Activated naive CD8-positive, alpha-beta T cell (primary cell): Measurements from ENCODE around the gene MYOF.
"Not testable (repeated sequence)": the region's sequence is repeated elsewhere in the genome, so short reads cannot be mapped to it uniquely, and the experiment has no call there.

Source experiments
- H3K27ac Mint-ChIP-seq: one replicate; pipeline ENCODE4 v1.8.0; 2021; ENCODE audit warnings: mixed read lengths
- H3K27me3 Mint-ChIP-seq: one replicate; pipeline ENCODE4 v1.8.0; 2021; ENCODE audit warnings: mixed read lengths
- H3K36me3 Mint-ChIP-seq: one replicate; pipeline ENCODE4 v1.8.0; 2021; ENCODE audit warnings: mixed read lengths
- H3K4me1 Mint-ChIP-seq: one replicate; pipeline ENCODE4 v1.8.0; 2021; ENCODE audit warnings: low read depth, mixed read lengths
- H3K4me3 Mint-ChIP-seq: one replicate; pipeline ENCODE4 v1.8.0; 2021; ENCODE audit warnings: mild to moderate bottlenecking, mixed read lengths
- H3K9me3 Mint-ChIP-seq: one replicate; pipeline ENCODE4 v1.8.0; 2021; ENCODE audit warnings: low read depth, mixed read lengths

The MYOF gene

DNA sequence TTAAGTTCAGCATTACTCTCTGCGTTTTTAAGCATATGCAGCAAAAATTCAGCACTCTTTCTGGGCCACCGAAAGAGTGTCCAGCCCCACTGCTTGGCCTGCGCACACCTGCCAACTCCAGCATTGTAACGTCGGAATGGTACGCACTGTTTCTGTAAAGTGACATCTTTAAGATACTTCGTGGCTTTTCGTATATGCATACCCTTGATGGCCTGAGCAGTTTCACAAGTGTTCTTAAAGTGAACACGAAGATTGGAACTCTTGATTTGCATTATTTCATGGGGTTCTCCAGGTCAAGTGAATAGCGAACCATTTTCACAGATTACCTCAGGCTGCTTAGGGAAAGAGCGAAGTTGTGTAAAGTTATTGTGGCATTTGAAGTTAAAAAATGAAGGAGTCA lies 197.9 kb downstream of the MYOF start:
- not testable (repeated sequence) for H3K27ac Mint-ChIP-seq, H3K27me3 Mint-ChIP-seq, H3K4me1 Mint-ChIP-seq, H3K4me3 Mint-ChIP-seq, H3K9me3 Mint-ChIP-seq, H3K36me3 Mint-ChIP-seq

DNA sequence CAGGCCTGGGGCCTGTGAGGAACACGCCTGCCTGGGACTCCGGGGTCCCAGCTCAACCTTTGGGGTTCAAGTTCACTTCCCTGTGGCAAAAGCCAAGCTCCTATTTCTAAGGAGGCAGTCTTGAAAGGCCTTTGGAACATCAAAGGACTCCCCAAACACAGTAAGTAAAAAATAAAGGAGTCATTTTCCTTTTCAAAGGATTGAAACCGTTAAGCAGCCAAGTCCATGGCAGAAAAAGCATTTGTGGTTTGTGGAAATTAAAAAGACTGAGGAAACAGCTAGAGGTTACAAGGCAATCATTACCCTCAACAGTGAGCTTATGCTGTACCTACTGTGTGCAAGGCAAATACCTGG lies 200.8 kb downstream of the MYOF start:
- Mint-ChIP-seq H3K9me3 (no peaks in the 10 kb centered on the region), H3K4me1 (no peaks in the 10 kb centered on the region), H3K27ac (no peak overlapping the region), H3K27me3 (no peaks in the 10 kb centered on the region), H3K36me3 (no peaks in the 10 kb centered on the region), H3K4me3 (no peak overlapping the region)

DNA sequence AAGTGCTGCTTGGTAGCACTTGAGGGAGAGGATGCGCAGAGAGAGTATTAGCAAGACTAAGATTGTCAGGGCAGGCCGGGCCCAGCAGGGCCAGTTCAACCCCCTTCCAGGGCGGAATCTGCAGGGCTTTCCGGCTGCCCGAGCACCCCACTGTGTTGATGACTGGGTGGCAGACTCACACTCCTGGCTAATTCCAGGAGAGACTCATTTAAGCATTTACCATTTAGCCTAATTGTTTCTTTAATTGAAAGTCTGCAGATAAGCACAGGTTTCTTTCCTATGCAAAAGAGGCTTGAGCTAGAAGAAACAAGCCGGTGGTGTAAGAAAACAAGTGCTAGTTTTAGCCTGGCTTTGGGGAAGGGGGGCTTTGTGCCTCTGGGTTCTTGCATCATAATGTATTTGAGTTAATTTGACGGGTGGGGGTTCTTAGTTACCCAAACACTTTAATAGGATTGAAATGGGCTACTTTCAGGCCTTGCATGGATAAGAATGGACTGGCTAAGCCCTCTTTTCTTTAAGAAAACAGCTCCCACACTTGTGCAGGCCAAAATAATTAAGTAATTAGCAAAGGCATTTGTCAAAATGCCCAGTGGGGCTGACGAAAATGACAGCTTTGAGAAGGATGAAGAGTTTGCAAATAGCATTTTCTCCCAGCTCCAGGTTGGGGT lies 201.3 kb downstream of the MYOF start:
- H3K9me3 Mint-ChIP-seq, result no peaks in the 10 kb centered on the region
- H3K4me3 Mint-ChIP-seq, result no peak overlapping the region
- H3K4me1 Mint-ChIP-seq, result no peaks in the 10 kb centered on the region
- H3K36me3 Mint-ChIP-seq, result no peaks in the 10 kb centered on the region
- no peaks in the 10 kb centered on the region for H3K27me3 Mint-ChIP-seq
- no peak overlapping the region for H3K27ac Mint-ChIP-seq

DNA sequence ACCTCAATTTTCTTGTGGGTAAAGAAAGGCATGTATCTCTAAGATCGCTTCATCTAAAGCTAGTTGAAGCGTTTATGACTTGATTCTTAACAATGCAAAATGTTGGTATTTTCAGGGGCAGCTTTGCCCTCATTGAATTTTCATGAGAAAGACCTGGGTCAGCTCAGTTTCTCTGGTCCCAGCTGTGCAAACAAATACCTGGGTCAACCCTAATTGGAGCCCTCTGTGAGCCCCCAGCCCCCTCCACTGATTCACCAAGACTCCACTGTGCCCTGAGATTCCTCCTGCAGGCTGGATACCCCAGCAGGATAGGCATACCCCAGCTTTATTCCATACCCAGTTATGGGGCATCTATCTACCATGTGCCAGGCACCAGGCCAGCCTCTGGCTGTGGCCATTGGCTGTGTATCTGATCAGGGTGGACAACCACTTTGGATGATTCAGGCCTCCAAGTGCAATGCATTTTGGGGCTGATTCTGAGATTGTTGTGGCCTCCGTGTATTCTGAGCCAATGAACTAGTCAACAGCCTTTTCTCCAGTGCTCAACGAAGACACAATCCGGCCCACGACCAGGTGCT lies 201.9 kb downstream of the MYOF start:
- H3K27me3 Mint-ChIP-seq, result no peaks in the 10 kb centered on the region
- no peaks in the 10 kb centered on the region for H3K4me1 Mint-ChIP-seq
- H3K9me3 Mint-ChIP-seq, result no peaks in the 10 kb centered on the region
- no peak overlapping the region for H3K27ac Mint-ChIP-seq
- H3K4me3 Mint-ChIP-seq, result no peak overlapping the region
- H3K36me3 Mint-ChIP-seq, result no peaks in the 10 kb centered on the region

DNA sequence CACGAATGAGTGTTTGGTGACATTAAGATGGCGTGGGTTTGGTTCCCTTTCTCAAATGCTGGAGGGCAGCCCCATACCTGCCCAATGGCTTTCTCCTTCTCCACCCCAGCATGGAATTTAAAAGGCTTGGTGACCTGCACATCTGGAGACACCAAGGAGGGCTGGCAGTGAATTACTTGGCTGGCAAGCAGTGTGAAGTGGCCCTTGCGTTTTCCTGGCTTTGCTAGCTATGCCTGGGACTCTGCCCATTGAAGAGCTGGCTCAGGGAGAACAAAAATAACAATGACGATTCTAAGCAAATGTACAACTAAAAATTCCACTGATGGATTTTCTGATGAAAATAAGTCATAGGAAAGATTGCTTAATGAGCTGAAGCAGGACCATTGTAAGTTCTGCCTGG lies 204.8 kb downstream of the MYOF start:
- no peak overlapping the region for H3K27ac Mint-ChIP-seq
- no peaks in the 10 kb centered on the region for H3K9me3 Mint-ChIP-seq
- no peaks in the 10 kb centered on the region for H3K4me1 Mint-ChIP-seq
- H3K27me3 Mint-ChIP-seq, result no peaks in the 10 kb centered on the region
- H3K36me3 Mint-ChIP-seq, result no peaks in the 10 kb centered on the region
- H3K4me3 Mint-ChIP-seq, result no peak overlapping the region

DNA sequence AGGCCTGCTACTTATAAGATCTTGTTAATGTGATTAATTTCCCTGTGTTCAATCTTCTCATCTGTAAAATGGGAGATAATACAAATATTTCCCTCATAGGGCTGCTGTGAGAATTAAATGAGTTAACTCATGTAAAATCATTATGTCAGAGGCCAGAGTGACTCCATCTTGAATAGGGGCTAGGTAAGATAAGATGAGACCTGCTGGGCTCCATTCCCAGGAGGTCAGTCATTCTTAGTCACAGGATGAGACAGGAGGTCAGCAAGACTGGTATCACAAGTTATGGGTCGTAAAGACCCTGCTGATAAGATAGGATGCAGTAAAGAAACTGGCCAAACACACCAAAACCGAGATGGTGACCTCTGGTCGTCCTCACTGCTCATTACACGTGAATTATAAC lies 207.7 kb downstream of the MYOF start:
- H3K9me3 Mint-ChIP-seq, result no peaks in the 10 kb centered on the region
- no peaks in the 10 kb centered on the region for H3K4me1 Mint-ChIP-seq
- H3K4me3 Mint-ChIP-seq, result no peak overlapping the region
- H3K27me3 Mint-ChIP-seq, result no peaks in the 10 kb centered on the region
- H3K36me3 Mint-ChIP-seq, result no peaks in the 10 kb centered on the region
- H3K27ac Mint-ChIP-seq, result no peak overlapping the region

DNA sequence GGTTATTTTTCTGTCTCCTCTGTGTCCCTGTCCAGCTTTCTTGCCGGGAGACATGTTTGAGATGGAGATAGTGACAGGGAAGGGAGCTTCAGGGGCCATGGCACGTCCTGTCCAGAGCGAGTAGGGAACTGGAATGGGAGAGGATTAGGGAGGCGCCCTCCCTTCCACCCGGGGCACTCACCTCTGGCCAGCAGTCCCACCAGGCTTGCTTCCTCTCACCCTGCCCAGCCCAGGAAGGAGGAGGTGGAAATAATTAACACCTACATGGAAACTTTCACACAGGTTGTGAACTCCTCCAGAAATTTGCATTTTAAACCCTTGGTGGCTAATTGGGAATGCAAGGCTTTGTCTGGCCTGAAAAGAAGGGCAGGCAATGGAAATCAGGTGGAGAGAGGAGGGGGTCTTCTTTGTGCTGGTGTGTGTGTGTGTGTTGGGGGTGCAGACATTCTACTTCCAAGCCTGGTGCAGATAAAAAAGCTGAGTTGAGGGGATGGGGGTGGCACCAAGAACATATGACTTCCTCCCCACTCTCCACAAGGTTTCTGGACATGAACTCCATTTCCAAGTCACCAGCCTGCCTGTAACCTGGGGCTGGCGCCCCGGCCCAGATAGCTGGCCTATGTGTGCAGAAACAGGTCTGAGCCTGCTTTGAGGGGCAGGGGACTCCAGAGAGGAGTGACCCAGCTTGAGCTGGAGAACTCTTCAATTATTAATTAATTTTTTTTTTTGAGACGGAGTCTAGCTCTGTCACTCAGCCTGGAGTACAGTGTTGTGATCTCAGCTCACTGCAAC lies 209.1 kb downstream of the MYOF start:
- H3K27ac Mint-ChIP-seq, result no peak overlapping the region
- H3K9me3 Mint-ChIP-seq, result no peaks in the 10 kb centered on the region
- H3K4me3 Mint-ChIP-seq, result no peak overlapping the region
- H3K27me3 Mint-ChIP-seq, result no peaks in the 10 kb centered on the region
- no peaks in the 10 kb centered on the region for H3K36me3 Mint-ChIP-seq
- H3K4me1 Mint-ChIP-seq, result peaks cover 2% of the 10 kb centered on the region

DNA sequence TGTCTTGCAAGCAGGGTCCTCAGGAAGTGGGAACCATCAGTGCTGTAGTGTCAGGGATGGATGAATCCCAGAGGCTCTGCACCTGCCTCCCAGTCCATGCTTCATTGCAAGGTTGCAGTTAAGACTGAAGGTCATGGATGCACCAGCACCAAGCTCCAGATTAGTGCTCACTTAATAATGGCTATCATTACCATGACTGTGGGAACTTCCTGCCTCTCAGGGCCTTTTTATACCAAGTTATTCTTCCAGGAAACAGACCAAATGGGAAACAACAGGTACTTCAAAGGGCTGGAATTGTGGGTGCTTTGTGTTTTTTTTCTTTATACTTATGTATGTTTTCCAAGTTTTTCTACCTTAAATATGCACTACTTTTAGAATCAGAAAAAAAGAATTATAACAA lies 210.8 kb downstream of the MYOF start:
- no peaks in the 10 kb centered on the region for H3K9me3 Mint-ChIP-seq
- no peaks in the 10 kb centered on the region for H3K27me3 Mint-ChIP-seq
- peaks cover 2% of the 10 kb centered on the region for H3K4me1 Mint-ChIP-seq
- no peak overlapping the region for H3K27ac Mint-ChIP-seq
- no peak overlapping the region for H3K4me3 Mint-ChIP-seq
- no peaks in the 10 kb centered on the region for H3K36me3 Mint-ChIP-seq

DNA sequence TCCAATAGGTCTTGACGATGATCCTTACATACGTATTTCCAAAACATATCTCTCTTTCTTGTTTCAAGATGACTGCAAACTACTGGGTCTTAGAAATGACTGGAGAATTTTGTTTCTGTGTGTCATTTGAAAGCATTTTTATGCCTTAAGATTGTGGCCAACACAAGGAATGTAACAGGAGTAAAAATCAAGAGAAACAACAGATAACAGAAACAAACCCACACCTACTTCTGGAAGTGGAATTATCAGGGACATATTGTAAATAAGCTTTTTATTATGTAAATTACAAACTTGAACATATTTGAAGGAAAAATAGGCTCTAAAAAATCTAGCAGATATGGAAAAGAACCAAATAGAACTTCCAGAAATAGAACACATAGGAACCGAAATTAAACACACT lies 212.9 kb downstream of the MYOF start:
- H3K4me1 Mint-ChIP-seq, result peaks cover 2% of the 10 kb centered on the region
- H3K27me3 Mint-ChIP-seq, result no peaks in the 10 kb centered on the region
- no peak overlapping the region for H3K27ac Mint-ChIP-seq
- no peaks in the 10 kb centered on the region for H3K36me3 Mint-ChIP-seq
- no peak overlapping the region for H3K4me3 Mint-ChIP-seq
- H3K9me3 Mint-ChIP-seq, result no peaks in the 10 kb centered on the region

DNA sequence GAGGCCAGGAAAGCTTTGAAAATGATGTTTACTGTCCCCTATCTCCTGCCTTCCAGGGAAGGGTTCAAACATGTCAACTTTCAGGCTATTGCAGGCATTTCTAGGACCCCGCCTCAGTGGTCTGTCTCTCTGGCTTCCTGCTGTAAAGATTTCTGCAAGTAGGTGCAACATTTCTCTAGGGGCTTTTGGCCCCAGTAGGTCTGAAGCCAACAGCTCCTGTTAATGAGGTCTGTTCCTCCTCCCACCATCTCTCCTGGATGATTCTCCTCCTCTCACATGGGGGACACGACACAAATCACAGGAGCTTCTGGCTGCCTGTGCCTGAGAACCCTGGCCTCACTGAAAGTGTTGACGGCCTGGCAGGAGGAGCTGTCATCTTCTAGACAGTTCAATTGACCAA lies 214.1 kb downstream of the MYOF start:
- H3K9me3 Mint-ChIP-seq, result no peaks in the 10 kb centered on the region
- no peaks in the 10 kb centered on the region for H3K27me3 Mint-ChIP-seq
- no peaks in the 10 kb centered on the region for H3K36me3 Mint-ChIP-seq
- H3K4me3 Mint-ChIP-seq, result no peak overlapping the region
- peaks cover 2% of the 10 kb centered on the region for H3K4me1 Mint-ChIP-seq
- H3K27ac Mint-ChIP-seq, result no peak overlapping the region

DNA sequence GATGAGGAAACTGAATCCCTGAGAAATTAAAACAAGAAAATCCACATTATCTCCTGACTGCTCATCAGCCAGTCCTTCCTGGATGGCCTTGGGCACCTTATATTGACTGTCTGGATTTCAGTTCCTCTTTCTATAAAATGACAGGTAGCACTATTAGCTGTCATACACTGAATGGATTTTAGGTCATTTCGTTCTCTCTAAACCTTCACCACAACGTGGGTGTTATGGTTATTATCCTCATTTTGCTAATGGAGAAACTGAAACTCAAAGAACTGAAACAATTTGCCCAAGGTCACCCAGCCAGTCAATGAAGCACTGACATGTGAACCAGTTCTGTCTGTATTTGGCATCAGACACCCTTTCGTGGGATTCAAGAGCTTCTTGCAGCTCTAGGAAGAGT lies 214.6 kb downstream of the MYOF start:
- H3K4me1 Mint-ChIP-seq, result peaks cover 2% of the 10 kb centered on the region
- H3K9me3 Mint-ChIP-seq, result no peaks in the 10 kb centered on the region
- no peaks in the 10 kb centered on the region for H3K36me3 Mint-ChIP-seq
- no peak overlapping the region for H3K4me3 Mint-ChIP-seq
- no peaks in the 10 kb centered on the region for H3K27me3 Mint-ChIP-seq
- no peak overlapping the region for H3K27ac Mint-ChIP-seq

DNA sequence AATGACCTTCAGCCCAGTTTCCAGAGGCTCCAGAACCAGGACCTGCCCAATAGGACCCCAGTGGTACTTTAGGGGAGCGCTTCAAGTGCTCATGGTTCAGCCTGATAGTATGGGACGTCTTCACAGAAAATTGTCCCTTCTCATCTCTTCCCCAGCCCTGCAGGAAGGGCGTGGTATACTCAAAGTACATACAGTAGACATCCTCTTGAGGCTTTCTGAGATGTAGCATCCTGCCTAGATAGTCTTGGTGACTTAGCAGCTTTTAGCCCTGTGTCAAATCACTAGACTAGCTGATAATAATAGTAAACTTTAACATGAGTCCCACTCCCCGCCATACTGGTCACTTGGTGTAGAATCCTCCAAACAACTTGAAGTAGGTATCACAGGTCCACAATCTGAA lies 215.3 kb downstream of the MYOF start:
- Mint-ChIP-seq H3K36me3 (no peaks in the 10 kb centered on the region), H3K4me3 (no peak overlapping the region), H3K9me3 (no peaks in the 10 kb centered on the region), H3K27me3 (no peaks in the 10 kb centered on the region), H3K27ac (no peak overlapping the region), H3K4me1 (peaks cover 2% of the 10 kb centered on the region)

DNA sequence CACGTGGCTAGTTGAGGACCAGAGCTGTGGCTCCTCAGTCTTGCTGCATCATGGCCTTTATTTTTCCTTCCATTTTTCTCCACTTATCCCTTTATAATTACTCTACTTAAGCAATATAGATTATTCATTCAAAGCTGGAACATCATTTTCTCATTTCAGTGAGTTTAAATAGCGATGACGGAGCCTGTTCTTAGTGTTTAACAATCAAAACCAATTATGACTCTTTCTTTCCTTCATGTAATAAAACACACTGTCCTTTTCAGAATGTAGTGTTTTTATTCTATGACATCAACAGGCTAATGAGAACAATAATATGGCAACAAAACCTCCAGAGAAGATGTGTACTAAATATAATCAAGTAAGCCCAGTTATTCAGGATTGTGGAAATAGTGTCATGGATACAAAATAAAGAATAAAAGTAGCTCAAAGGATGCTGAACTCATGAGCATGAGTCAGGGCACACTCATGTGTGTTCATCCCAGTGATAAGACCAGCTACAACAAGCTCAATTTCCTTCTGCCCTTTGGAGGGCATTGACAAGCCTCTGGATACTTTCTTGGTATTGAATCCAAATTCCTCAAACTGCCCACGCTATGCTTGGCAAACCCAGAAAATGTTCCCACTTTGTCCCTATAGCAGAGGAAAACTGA lies 220.0 kb downstream of the MYOF start:
- no peaks in the 10 kb centered on the region for H3K4me1 Mint-ChIP-seq
- H3K36me3 Mint-ChIP-seq, result no peaks in the 10 kb centered on the region
- H3K27me3 Mint-ChIP-seq, result no peaks in the 10 kb centered on the region
- H3K4me3 Mint-ChIP-seq, result no peak overlapping the region
- H3K9me3 Mint-ChIP-seq, result no peaks in the 10 kb centered on the region
- H3K27ac Mint-ChIP-seq, result no peak overlapping the region

DNA sequence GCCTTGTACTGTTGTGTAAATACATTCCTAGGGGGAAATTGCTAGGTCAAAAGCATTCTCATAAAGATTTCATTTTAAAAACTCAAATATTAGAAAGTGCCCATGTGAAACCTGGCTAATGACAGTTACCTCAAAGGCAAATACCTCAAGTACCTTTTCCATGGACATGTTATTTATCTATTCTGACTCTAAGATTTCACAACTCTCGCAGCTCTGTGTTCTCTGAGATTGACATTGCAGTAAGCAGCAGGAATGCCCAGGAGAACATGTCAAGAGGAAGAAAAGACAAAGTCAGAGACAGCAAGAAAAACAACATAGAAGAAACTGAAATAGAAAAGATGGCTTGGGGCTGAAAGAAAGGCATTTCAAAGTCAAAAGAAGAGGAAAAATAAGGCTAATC lies 221.0 kb downstream of the MYOF start:
- Mint-ChIP-seq H3K4me1 (no peaks in the 10 kb centered on the region), H3K36me3 (no peaks in the 10 kb centered on the region), H3K27ac (no peak overlapping the region), H3K4me3 (no peak overlapping the region), H3K27me3 (no peaks in the 10 kb centered on the region), H3K9me3 (no peaks in the 10 kb centered on the region)

DNA sequence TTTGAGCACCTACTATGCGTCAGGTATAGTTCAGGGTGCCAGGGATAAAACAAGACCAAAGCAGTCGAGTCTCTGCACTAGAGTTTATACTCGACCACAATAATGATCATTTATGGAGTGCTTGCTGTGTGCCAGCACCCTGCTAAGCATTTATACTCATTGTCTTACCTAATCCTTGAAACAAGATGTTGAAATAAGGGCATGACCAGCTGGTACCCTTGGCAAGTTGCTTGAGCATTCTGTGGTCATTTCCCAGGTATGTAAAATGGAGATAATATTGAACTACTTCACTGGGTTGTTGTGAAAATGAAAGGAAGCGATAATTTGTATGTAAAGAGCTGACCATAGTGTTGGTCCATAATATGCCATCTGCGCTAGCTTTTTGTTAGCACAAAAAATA lies 223.0 kb downstream of the MYOF start:
- no peak overlapping the region for H3K27ac Mint-ChIP-seq
- H3K9me3 Mint-ChIP-seq, result no peaks in the 10 kb centered on the region
- no peak overlapping the region for H3K4me3 Mint-ChIP-seq
- H3K36me3 Mint-ChIP-seq, result no peaks in the 10 kb centered on the region
- no peaks in the 10 kb centered on the region for H3K27me3 Mint-ChIP-seq
- no peaks in the 10 kb centered on the region for H3K4me1 Mint-ChIP-seq
